Body of pancreas (tissue), 4 donors: Measurements from ENCODE around the gene MROH8. TPM values are rescaled to one million over a fixed set of nuclear protein-coding genes. Genes with fewer than 3 reads are reported as not detected.
"Not testable (repeated sequence)": the region's sequence is repeated elsewhere in the genome, so short reads cannot be mapped to it uniquely, and the experiment has no call there.

Source experiments
- ATAC-seq: fragments of 150-250 bp; one replicate; pipeline ENCODE4 v1.9.1; 2016
- DNase-seq, 4 donors: peaks; one replicate each; pipeline ENCODE4 v3.0.0-alpha.2; 2019
- H3K27ac ChIP-seq, 4 donors: fragments of 200-600 bp; sonication (generic); 1 replicate in 3 of 4; 2 replicates in 1 of 4; pipeline versions ENCODE4 v1.5.1 to v1.6.1; 2016 to 2019; ENCODE audit warnings: mild to moderate bottlenecking in 1 of 4, mixed read lengths in 1 of 4, moderate library complexity in 1 of 4
- H3K27me3 ChIP-seq, 2 donors: fragments of 200-600 bp; sonication (generic); one replicate each; pipeline ENCODE4 v1.6.0; 2016; ENCODE audit warnings: mild to moderate bottlenecking in 1 of 2
- H3K36me3 ChIP-seq, 2 donors: fragments of 200-600 bp; sonication (generic); replicated peaks in 1 of 2; 2 replicates each; pipeline ENCODE4 v1.5.1; 2016; ENCODE audit warnings: low read depth in 2 of 2; ENCODE audit not compliant: insufficient read depth in 1 of 2
- H3K4me1 ChIP-seq: fragments of 200-600 bp; sonication (generic); one replicate; pipeline ENCODE4 v1.6.0; 2016
- H3K4me3 ChIP-seq, 2 donors: fragments of 200-600 bp; sonication (generic); 1 replicate in 1 of 2; 2 replicates in 1 of 2; pipeline ENCODE4 v1.5.1; 2016 to 2019
- H3K9me3 ChIP-seq, 3 donors: fragments of 200-600 bp; sonication (generic); 1 replicate in 2 of 3; 2 replicates in 1 of 3; pipeline ENCODE4 v1.5.1; 2016
- POLR2A ChIP-seq, 3 donors: fragments of 450-650 bp; IDR thresholded peaks; one replicate each; pipeline ENCODE4 v1.6.1; 2016; ENCODE audit warnings: antibody characterized with exemption in 3 of 3, mild to moderate bottlenecking in 2 of 3
- WGBS, 2 donors: methylation state at CpG; one replicate each; pipeline ENCODE4 v1.1.5; 2017; 5-methylcytosine and 5-hydroxymethylcytosine counted together
- intact Hi-C: fragments of 100-400 bp; cut with DNase I; formaldehyde crosslinking; loops from one replicate; pipeline ENCODE4 v1.15.1; 2023
- total RNA-seq, 2 donors: library from RNA; depleted of rRNA; stranded (reverse); fragments of >200 nt; gene quantifications; one replicate each; pipeline ENCODE4 v1.1.0, GENCODE V29; 2016
- TF ChIP-seq, protein P1 (sequence below), 7 experiments: fragments of 450-650 bp in 4 of 7; fragments of 200-600 bp in 3 of 7; sonication (generic) in 3 of 7; IDR thresholded peaks; one replicate each; pipeline ENCODE4 v1.5.1; 2016 to 2019; ENCODE audit warnings: antibody characterized with exemption in 7 of 7

Gene MROH8
- total RNA-seq, 2 donors from 2014 or later = 0.78 to 13.5 TPM

DNA sequence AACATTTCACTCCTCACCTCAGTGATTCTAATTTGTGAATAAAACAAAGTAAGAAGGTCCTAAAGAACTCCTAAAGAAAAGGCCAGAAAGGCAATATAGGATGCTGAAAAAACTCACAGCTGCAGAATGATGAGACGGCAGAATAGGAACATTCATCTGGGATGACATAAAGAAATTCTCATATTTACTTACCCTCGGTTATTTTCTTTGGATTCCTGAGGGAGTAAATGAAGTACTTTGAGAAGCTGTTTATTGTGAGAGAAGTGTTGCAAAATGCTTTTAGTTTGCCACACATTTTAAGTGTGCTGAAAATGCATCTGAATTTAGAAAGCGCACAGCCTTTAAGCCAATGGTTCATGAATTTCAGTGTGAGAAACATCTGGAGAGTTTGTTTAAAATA lies 47.9 kb downstream of the MROH8 start:
- Histone ChIP-seq H3K36me3 (no peaks in the 10 kb centered on the region), H3K27ac (no peak overlapping the region), H3K4me1 (no peaks in the 10 kb centered on the region), H3K9me3 (no peaks in the 10 kb centered on the region), H3K27me3 (no peaks in the 10 kb centered on the region), H3K4me3 (no peak overlapping the region)
- TF ChIP-seq, protein P1, sequence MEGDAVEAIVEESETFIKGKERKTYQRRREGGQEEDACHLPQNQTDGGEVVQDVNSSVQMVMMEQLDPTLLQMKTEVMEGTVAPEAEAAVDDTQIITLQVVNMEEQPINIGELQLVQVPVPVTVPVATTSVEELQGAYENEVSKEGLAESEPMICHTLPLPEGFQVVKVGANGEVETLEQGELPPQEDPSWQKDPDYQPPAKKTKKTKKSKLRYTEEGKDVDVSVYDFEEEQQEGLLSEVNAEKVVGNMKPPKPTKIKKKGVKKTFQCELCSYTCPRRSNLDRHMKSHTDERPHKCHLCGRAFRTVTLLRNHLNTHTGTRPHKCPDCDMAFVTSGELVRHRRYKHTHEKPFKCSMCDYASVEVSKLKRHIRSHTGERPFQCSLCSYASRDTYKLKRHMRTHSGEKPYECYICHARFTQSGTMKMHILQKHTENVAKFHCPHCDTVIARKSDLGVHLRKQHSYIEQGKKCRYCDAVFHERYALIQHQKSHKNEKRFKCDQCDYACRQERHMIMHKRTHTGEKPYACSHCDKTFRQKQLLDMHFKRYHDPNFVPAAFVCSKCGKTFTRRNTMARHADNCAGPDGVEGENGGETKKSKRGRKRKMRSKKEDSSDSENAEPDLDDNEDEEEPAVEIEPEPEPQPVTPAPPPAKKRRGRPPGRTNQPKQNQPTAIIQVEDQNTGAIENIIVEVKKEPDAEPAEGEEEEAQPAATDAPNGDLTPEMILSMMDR (IDR thresholded peaks at IDR 0.05) = no peak
- no peak for TF ChIP-seq POLR2A (IDR thresholded peaks at IDR 0.05)
- 71 to 81% methylated on average over 3 of the region's 3 CpGs for WGBS, 2 donors
- DNase-seq (no peak), ATAC-seq (no peak)
- intact Hi-C loops = no loop called here

DNA sequence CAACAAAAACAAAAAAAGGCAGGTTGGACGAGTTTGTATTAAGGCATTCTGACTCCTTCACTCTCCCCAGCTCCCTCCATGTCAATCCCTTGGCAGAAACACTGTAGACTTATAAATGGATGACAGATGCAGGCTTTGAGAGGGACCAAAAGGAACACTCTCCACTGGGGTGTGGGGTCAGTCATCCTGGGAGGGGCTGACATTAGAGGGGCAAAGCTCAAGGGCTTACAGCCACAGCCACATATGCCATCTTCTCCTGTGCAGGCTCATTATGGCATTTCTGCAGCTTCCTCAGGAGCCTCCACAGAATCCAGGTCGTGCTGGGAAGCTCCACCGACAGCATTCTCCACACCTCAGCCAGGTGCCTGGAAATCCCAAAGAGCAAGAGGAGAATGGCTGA lies 50.5 kb downstream of the MROH8 start:
- H3K27ac ChIP-seq = no peak overlapping the region
- WGBS, 2 donors = 77 to 89% methylated on average over 3 of the region's 3 CpGs
- no peaks in the 10 kb centered on the region for H3K27me3 ChIP-seq
- TF ChIP-seq, protein P1 (IDR thresholded peaks at IDR 0.05) = no peak
- TF ChIP-seq POLR2A (IDR thresholded peaks at IDR 0.05) = no peak
- H3K4me1 ChIP-seq = no peaks in the 10 kb centered on the region
- H3K9me3 ChIP-seq = no peaks in the 10 kb centered on the region
- H3K36me3 ChIP-seq = no peaks in the 10 kb centered on the region
- no peak for DNase-seq
- intact Hi-C loops = no loop called here
- no peak for ATAC-seq
- H3K4me3 ChIP-seq = no peak overlapping the region

GRCh38 chr20:37126290-37126689 lies 53.1 kb downstream of the MROH8 start:
- H3K27me3 ChIP-seq, H3K4me1 ChIP-seq, ATAC-seq, H3K9me3 ChIP-seq, H3K4me3 ChIP-seq, H3K27ac ChIP-seq, intact Hi-C loops, DNase-seq, H3K36me3 ChIP-seq: not testable (repeated sequence)
- 100% methylated on average over 1 of the region's 30 CpGs; no CpG with 5 or more reads in 1 of the 2 donors for WGBS, 2 donors

DNA sequence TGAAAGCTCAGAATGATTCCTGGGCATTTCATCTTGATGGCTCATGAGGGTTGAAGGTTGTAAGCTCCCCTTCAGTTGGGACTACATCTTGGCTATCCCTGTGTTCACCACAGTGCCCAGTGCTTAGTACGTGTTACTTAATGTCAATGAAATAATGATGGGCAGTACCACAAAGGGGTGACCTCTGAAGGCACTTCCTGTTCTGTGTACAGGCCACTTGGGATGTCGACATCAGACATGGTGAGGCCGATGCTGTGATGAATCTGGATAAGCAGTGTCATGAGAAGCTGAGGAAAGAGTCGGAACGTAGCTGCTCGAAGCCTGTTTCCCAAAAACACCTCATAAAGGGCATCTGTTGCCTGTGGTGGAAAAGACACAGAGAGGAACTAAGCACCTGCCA lies 55.9 kb downstream of the MROH8 start:
- H3K27ac ChIP-seq = no peak overlapping the region
- H3K4me3 ChIP-seq = no peak overlapping the region
- TF ChIP-seq, protein P1 (IDR thresholded peaks at IDR 0.05) = no peak
- TF ChIP-seq POLR2A (IDR thresholded peaks at IDR 0.05) = no peak
- ATAC-seq (no peak), DNase-seq (peak in 1 of 4 donors; percentile 30)
- no peaks in the 10 kb centered on the region for H3K36me3 ChIP-seq
- no peaks in the 10 kb centered on the region for H3K4me1 ChIP-seq
- H3K9me3 ChIP-seq = no peaks in the 10 kb centered on the region
- intact Hi-C loops = no loop called here
- WGBS, 2 donors = 69 to 74% methylated on average over 6 of the region's 6 CpGs
- H3K27me3 ChIP-seq = no peaks in the 10 kb centered on the region

- no peak overlapping the region for H3K4me3 ChIP-seq
- ATAC-seq (no peak), DNase-seq (no peak)
- 80 to 86% methylated on average over 4 of the region's 4 CpGs for WGBS, 2 donors
- intact Hi-C loops = no loop called here
- no peak for TF ChIP-seq POLR2A (IDR thresholded peaks at IDR 0.05)
- TF ChIP-seq, protein P1 (IDR thresholded peaks at IDR 0.05) = no peak
- H3K36me3 ChIP-seq = no peaks in the 10 kb centered on the region
- no peak overlapping the region for H3K27ac ChIP-seq
- no peaks in the 10 kb centered on the region for H3K4me1 ChIP-seq
- no peaks in the 10 kb centered on the region for H3K9me3 ChIP-seq
- H3K27me3 ChIP-seq = no peaks in the 10 kb centered on the region
Observed at GRCh38 chr20:37120497-37120896, 58.9 kb downstream of the MROH8 start.
